Activated CD8-positive, alpha-beta memory T cell treated with anti-CD3 and anti-CD28 coated beads for 48 hours (primary cell): ENCODE results near the gene LRRC53.

Experiments used
- DNase-seq, 3 experiments: peaks; one replicate each; pipeline ENCODE4 v3.0.0-alpha.2; 2020; ENCODE audit warnings: low read depth in 2 of 3, low spot score in 2 of 3

Gene LRRC53

GRCh38 chr1:74432325-74432724 lies 80.1 kb downstream of the LRRC53 start:
- no peak for DNase-seq

- DNase-seq, result no peak
Observed at GRCh38 chr1:74431531-74431930, 80.9 kb downstream of the LRRC53 start.

GRCh38 chr1:74430342-74430934 lies 82.0 kb downstream of the LRRC53 start:
- no peak for DNase-seq

- DNase-seq, result no peak
Observed at GRCh38 chr1:74429580-74429979, 82.8 kb downstream of the LRRC53 start.

- no peak for DNase-seq
Observed at GRCh38 chr1:74427681-74428080, 84.7 kb downstream of the LRRC53 start.

GRCh38 chr1:74426208-74426937 lies 86.0 kb downstream of the LRRC53 start:
- DNase-seq, result no peak

GRCh38 chr1:74425676-74426075 lies 86.7 kb downstream of the LRRC53 start:
- no peak for DNase-seq

GRCh38 chr1:74423471-74423870 lies 88.9 kb downstream of the LRRC53 start:
- DNase-seq, result no peak

GRCh38 chr1:74422421-74423292 lies 89.8 kb downstream of the LRRC53 start:
- no peak for DNase-seq

GRCh38 chr1:74420467-74420866 lies 91.9 kb downstream of the LRRC53 start:
- no peak for DNase-seq
